ENCODE data around the gene CCNI.

Gene CCNI

GRCh38 chr4:77113069-77113468, 37.3 kb upstream of the CCNI start:
- H3K27ac ChIP-seq, result no peak overlapping the region
- TF ChIP-seq, protein P1, sequence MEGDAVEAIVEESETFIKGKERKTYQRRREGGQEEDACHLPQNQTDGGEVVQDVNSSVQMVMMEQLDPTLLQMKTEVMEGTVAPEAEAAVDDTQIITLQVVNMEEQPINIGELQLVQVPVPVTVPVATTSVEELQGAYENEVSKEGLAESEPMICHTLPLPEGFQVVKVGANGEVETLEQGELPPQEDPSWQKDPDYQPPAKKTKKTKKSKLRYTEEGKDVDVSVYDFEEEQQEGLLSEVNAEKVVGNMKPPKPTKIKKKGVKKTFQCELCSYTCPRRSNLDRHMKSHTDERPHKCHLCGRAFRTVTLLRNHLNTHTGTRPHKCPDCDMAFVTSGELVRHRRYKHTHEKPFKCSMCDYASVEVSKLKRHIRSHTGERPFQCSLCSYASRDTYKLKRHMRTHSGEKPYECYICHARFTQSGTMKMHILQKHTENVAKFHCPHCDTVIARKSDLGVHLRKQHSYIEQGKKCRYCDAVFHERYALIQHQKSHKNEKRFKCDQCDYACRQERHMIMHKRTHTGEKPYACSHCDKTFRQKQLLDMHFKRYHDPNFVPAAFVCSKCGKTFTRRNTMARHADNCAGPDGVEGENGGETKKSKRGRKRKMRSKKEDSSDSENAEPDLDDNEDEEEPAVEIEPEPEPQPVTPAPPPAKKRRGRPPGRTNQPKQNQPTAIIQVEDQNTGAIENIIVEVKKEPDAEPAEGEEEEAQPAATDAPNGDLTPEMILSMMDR (conservative IDR thresholded peaks at IDR 0.05), result no peak

DNA sequence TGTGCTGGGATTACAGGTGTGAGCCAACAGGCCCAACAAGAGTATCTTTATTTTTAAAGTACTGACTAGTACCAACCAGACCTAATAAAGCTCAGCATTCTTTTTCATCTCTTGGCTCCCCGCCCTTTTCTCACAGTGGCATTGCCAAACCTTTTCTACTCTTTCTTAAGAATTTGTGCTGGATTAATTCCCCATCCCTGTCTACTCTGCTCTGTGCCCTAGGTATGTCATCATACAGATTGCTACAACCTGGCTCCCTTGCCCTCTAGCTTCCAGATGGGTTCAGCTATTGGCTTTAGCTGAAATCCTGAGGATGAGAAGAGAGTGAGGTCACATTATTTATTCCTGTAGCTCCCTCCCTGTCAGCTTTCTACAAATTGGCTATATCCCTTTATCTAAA, 34.9 kb upstream of the CCNI start:
- TF ChIP-seq, protein P1 (conservative IDR thresholded peaks at IDR 0.05), result no peak
- no peak overlapping the region for H3K27ac ChIP-seq

DNA sequence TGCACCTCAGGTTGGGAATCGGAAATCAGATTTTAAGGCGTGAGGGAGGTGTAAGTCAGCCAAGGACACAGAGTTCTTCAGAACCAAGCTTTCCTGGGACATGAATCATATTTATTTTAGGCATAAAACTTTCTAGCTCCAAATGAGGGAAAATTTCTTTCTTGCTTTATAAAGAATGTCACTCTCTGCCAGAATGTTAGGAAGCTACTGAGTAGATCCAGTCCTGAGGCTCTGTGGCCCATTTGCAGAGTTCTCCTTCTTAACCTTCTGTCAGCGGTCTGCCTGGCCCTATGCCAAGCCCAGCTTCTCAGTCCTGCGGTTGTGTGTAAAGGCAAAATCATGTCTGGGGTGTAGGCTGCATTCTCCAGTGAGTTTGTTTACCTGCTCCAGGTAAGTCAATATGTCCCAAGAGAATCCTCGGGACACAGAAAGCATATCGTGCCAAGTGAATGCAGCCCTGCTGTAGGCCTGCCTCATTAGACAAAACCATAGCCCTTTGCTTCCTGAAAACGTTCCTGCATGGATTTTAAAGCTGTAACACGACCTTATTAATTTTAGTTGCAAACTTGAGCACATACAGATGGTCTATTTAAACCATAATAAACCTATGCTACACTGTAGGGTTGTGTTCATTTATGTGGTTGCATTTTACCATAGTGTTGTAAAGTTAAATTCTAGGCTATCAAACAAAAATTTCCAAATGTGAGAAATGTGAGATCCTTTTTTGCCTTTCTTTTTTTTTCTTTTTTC, 29.2 kb upstream of the CCNI start:
- H3K27ac ChIP-seq, result peak overlapping the region; percentile 93
- TF ChIP-seq, protein P1 (conservative IDR thresholded peaks at IDR 0.05), result no peak

GRCh38 chr4:77104388-77104787, 28.6 kb upstream of the CCNI start:
- TF ChIP-seq, protein P1 (conservative IDR thresholded peaks at IDR 0.05), result no peak
- H3K27ac ChIP-seq, result peak overlapping the region; percentile 93

DNA sequence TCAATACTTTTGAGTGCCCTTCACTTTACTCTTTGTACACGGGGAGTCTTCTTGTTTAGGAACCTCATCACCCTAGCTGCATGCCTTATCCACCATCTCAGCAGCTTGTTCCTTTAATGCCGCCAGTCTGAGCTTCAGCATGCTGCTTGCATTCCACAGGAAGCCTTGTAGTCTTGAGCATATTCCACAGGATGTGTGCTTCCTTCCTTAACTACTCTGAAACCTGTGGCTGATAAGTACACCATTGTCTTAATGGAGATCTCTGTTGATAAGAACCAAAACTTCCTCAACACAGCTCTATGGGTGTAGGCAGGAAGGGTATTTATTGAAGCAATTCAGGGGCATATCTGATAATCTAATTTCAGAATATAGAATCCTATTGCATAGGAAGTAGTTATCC, 24.4 kb upstream of the CCNI start:
- TF ChIP-seq, protein P1 (conservative IDR thresholded peaks at IDR 0.05), result no peak
- H3K27ac ChIP-seq, result peak overlapping the region; percentile 14

GRCh38 chr4:77097611-77098010, 21.8 kb upstream of the CCNI start:
- H3K27ac ChIP-seq, result no peak overlapping the region
- TF ChIP-seq, protein P1 (conservative IDR thresholded peaks at IDR 0.05), result no peak

DNA sequence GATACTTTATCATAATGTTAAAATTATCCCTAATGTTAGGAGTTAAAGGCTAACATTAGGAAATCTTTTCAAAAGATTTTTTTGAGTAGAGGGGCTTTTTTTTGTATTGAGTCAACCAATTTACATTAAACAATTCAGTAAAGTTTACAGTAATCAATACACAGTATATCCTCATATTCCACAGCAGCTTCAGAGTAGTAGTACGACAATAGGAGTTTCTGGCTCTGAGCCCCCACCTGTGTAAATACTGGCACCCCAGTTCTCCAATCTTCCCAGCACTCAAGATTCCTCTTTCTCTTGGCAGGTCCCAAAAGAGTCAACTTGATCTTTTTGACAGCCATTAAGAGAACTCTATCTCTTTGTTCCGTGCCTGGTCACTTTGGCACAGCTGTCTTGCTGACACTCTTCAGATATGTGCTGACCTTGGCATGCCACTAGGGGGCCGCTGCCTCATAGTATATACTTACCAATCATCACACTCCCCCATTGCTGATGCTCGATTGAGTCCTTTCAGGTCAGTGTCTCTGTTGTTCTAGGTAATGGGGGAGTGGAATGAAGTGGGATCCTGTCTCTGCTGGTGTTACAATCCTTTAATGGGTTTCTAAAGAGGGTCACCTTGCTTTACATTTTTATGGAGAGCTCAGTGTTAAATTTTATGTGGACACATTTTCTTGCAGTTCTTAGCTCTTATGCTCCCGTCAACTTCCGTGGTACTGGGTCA, 19.5 kb upstream of the CCNI start:
- TF ChIP-seq, protein P1 (conservative IDR thresholded peaks at IDR 0.05), result peak; percentile 96
- H3K27ac ChIP-seq, result peak overlapping the region; percentile 45
